Naive B cell (primary cell): ENCODE measurements around the gene PMAIP1. TPM values are rescaled to one million over a fixed set of nuclear protein-coding genes. Genes with fewer than 3 reads are reported as not detected.
"Not testable (repeated sequence)": the region's sequence is repeated elsewhere in the genome, so short reads cannot be mapped to it uniquely, and the experiment has no call there.

Experiments used
- ATAC-seq, 2 donors: fragments of 150-1000 bp; cut with Tn5 transposase; 2 replicates each; pipeline ENCODE4 v1.10.0; 2021; ENCODE audit warnings: low read depth in 2 of 2, mild to moderate bottlenecking in 2 of 2, moderate library complexity in 2 of 2
- DNase-seq: peaks from one replicate; pipeline ENCODE4 v3.0.0; 2022
- H3K27ac Mint-ChIP-seq, 6 donors: one replicate each; pipeline ENCODE4 v1.8.0; 2020 to 2022; ENCODE audit warnings: mild to moderate bottlenecking in 6 of 6, mixed read lengths in 6 of 6, moderate library complexity in 5 of 6, inconsistent platforms in 2 of 6
- H3K27me3 Mint-ChIP-seq, 3 donors: one replicate each; pipeline ENCODE4 v1.8.0; 2021 to 2022; ENCODE audit warnings: mixed read lengths in 3 of 3, mild to moderate bottlenecking in 1 of 3
- H3K36me3 Mint-ChIP-seq, 2 donors: one replicate each; pipeline ENCODE4 v1.8.0; 2020 to 2022; ENCODE audit warnings: mixed read lengths in 2 of 2, inconsistent platforms in 1 of 2, mild to moderate bottlenecking in 1 of 2
- H3K4me1 Mint-ChIP-seq, 3 donors: one replicate each; pipeline ENCODE4 v1.8.0; 2020 to 2022; ENCODE audit warnings: mixed read lengths in 3 of 3, inconsistent platforms in 1 of 3, mild to moderate bottlenecking in 1 of 3, moderate library complexity in 1 of 3
- H3K4me3 Mint-ChIP-seq, 8 donors: one replicate each; pipeline ENCODE4 v1.8.0; 2020 to 2022; ENCODE audit warnings: mild to moderate bottlenecking in 8 of 8, mixed read lengths in 8 of 8, moderate library complexity in 8 of 8, inconsistent platforms in 2 of 8
- H3K9me3 Mint-ChIP-seq, 7 donors: one replicate each; pipeline ENCODE4 v1.8.0; 2020 to 2022; ENCODE audit warnings: mixed read lengths in 7 of 7, mild to moderate bottlenecking in 5 of 7, inconsistent platforms in 2 of 7, moderate library complexity in 1 of 7
- polyA plus RNA-seq, 6 donors: library from polyadenylated mRNA; unstranded; fragments of 300-500 nt; fragmentation: Illumina TruSeq; gene quantifications; one replicate each; pipeline ENCODE4 v1.2.3, GENCODE V29; 2021; ENCODE audit warnings: low read depth in 6 of 6

The PMAIP1 gene
- polyA plus RNA-seq, 6 donors from 2014 or later = 94.5 to 224 (median 158) TPM

DNA sequence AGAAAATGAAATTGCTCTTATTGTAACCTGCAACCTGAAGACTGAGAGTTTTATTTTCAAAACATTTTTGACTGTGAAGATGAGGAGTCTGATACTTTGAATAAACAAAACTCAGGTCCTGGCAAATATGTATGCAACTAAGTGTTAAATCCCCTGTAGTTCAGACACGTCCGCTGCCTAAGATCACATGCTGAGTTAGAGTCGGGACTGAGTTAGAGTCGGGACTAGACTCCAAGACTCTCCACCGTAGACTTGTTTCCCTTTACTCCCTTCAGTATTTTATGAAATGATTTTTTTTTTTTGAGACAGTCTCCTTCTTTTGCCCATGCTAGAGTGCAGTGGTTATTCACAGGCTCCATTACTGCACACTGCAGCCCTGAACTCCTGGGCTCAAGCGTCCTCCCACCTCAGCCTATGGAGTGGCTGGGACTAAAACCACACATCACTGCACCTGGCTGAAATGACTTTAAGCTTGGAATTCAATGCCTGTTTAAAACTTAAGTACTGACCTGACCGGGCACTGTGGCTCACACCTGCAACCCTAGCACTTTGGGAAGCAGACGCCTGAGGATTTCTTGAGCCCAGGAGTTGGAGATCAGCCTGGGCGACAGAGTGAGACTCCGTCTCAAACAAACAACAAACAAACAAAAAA is 28.0 kb upstream of the PMAIP1 start:
- DNase-seq (no peak), ATAC-seq (no peak)
- no peak overlapping the region for H3K27ac Mint-ChIP-seq

DNA sequence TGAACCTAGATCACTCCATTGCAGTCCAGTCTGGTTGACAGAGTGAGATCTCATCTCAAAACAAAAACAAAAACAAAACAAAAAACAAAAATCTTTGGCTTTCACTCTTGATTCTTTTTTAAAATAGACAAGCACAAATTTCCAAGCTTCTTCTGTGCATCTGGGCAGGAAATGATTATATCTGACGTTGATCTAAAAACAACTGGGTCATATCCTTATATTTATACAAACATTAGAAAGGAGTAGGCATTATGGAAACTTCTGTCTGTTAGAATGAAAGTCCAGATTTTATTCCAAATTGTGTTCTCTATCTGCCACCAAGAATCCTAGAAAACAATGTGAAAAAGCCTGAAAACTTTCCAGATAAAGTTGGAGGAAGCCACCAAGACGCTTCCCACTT is 26.2 kb upstream of the PMAIP1 start:
- Mint-ChIP-seq H3K27me3 (no peaks in the 10 kb centered on the region), H3K9me3 (no peaks in the 10 kb centered on the region), H3K4me3 (no peak overlapping the region), H3K36me3 (peaks cover 0 to 7% of the 10 kb centered on the region in 2 donors), H3K4me1 (peaks cover 17 to 31% (median 21%) of the 10 kb centered on the region in 3 donors), H3K27ac (no peak overlapping the region)
- ATAC-seq = no peak
- DNase-seq = no peak

More for the DNA sequence above, 28.0 kb upstream of the PMAIP1 start:
- H3K4me3 Mint-ChIP-seq = peak overlapping the region in 1 of 8 donors; percentile 10
- no peaks in the 10 kb centered on the region for H3K9me3 Mint-ChIP-seq
- H3K36me3 Mint-ChIP-seq = peaks cover 0 to 7% of the 10 kb centered on the region in 2 donors
- peaks cover 11 to 21% (median 14%) of the 10 kb centered on the region in 3 donors for H3K4me1 Mint-ChIP-seq
- H3K27me3 Mint-ChIP-seq = no peaks in the 10 kb centered on the region

DNA sequence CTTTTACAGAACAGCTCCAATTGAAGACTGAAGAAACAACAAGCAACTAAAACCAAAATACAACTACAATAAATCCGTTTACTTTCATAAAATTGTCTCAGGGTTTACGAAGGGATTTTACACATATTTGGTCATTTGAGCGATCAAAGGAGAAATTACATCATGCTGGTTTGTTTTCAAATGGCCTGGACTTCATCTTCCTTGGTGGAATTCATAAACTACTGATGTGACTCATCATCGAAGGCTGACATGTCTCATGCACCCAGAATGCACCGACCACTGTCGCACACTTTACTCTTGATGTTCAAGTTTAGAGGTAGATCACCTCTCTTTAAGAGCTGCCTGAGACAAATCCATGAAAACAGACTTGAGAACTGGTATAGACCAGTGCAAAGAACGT is 25.6 kb upstream of the PMAIP1 start:
- no peak for ATAC-seq
- H3K4me1 Mint-ChIP-seq = peaks cover 17 to 31% (median 21%) of the 10 kb centered on the region in 3 donors
- no peak overlapping the region for H3K4me3 Mint-ChIP-seq
- DNase-seq = no peak
- peaks cover 0 to 7% of the 10 kb centered on the region in 2 donors for H3K36me3 Mint-ChIP-seq
- no peak overlapping the region for H3K27ac Mint-ChIP-seq
- H3K27me3 Mint-ChIP-seq = no peaks in the 10 kb centered on the region
- no peaks in the 10 kb centered on the region for H3K9me3 Mint-ChIP-seq

DNA sequence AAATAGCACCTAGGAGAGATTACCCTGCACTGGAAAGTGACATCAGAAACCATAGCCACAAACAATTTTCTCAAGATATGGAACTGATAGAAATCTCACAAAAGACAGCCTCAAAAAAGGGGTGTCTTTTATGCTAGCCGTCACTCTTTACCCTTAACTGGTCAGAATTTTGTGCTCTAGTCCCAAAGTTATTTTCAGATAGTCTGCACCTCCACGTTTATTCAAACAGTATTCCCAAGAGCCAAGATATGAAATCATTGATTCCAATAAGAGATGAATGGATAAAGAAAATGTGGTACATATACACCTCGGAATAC is 23.5 kb upstream of the PMAIP1 start:
- H3K27ac Mint-ChIP-seq = peak overlapping the region in 5 of 6 donors; percentile 4 to 90 (median 83)
- peaks cover 17 to 29% (median 21%) of the 10 kb centered on the region in 3 donors for H3K4me1 Mint-ChIP-seq

DNA sequence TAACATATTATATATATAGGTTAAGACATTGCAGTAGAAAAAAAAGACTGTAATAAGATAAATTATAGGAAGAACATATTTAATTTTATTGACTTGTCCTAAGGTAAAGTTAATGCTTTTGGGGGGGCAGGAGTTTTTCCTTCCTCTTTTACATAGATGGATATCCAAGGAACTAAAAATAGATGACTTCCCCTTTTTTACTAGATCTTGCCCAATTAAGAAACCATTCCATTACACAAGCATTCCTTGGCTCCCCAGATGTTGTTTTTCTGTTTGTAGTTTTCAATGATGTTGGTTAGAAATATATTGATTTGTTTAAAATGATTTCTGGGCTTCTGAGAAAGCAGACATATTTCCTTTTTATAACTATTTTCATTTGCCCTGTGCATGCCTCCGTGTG is 22.4 kb upstream of the PMAIP1 start:
- Mint-ChIP-seq H3K27me3 (no peaks in the 10 kb centered on the region), H3K9me3 (no peaks in the 10 kb centered on the region), H3K36me3 (peaks cover 0 to 7% of the 10 kb centered on the region in 2 donors), H3K4me1 (peaks cover 26 to 40% (median 31%) of the 10 kb centered on the region in 3 donors), H3K27ac (peak overlapping the region in 1 of 6 donors; percentile 48), H3K4me3 (peak overlapping the region in 2 of 8 donors; percentile 16 to 71)
- ATAC-seq = no peak
- DNase-seq = no peak

More for the DNA sequence above, 23.5 kb upstream of the PMAIP1 start:
- H3K36me3 Mint-ChIP-seq = peaks cover 0 to 7% of the 10 kb centered on the region in 2 donors
- H3K4me3 Mint-ChIP-seq = peak overlapping the region in 4 of 8 donors; percentile 35 to 70 (median 54)
- DNase-seq (no peak), ATAC-seq (peak; percentile 56 to 58)
- H3K9me3 Mint-ChIP-seq = no peaks in the 10 kb centered on the region
- H3K27me3 Mint-ChIP-seq = no peaks in the 10 kb centered on the region

DNA sequence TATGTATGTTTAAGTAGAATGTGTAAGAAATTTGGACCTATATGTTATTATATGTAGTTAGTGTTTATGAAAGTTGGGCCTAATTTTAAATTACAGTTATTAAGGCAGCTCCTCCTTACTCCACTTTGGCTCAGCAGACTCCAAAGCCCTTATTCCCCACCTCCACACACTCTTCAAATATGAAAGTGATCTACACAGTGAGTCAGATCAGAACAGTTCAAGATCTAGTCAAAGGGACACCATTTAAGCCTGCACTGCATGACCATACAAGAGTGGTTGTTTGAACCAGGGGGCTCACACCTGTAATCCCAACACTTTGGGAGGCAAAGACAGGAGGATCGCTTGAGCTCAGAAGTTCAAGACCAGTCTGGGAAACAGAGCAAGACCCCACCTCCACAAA is 21.2 kb upstream of the PMAIP1 start:
- ATAC-seq = no peak
- H3K27ac Mint-ChIP-seq = peak overlapping the region in 1 of 6 donors; percentile 3
- H3K4me3 Mint-ChIP-seq = no peak overlapping the region

DNA sequence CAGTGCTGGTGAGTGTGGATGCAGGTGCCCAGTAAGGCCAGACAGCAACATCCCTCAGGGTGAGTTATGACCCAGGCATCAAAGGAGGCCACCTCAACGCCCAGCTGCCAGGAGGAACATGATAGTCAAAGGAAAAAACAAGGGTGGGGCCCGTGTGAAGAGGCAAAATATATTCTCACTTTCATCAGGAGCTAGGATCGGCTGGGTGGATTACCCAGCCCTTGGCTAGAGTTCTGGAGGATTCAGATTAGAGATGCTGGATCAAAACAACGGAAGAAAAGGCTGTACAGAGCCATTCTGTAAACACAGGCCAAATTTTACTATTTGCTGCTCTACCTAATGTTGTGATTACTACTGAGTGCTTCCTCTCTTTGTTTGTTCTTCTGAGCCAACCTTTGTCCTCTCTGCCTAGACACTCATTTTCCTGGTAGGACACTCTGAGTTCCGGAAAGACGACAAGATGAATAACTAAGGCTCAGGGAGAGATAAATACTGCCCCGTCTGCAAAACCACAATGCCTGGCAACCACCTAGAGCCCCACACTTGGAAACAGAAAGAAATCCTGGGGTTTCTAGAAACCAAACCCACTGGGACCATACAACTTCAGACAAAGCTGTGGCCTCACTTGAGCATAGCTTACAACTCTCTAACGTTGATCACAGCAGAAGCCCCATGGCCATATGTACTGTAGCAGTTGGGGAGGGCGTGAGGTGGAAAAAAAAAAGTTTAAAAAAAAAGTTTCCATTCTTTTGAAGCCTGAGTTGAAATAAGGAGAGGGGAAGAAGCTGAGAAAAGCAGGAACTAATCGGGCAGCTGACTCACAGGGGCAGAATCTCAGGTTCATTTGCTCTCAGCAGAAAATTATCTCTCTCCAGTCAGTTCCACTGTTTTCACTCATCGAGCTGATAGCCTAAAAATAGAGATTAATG is 17.8 kb upstream of the PMAIP1 start:
- H3K27ac Mint-ChIP-seq = peak overlapping the region; percentile 48 to 94 (median 74)
- no peaks in the 10 kb centered on the region for H3K9me3 Mint-ChIP-seq
- peaks cover 42 to 61% (median 42%) of the 10 kb centered on the region in 3 donors for H3K4me1 Mint-ChIP-seq
- DNase-seq (no peak), ATAC-seq (peak; percentile 30 to 34)
- H3K4me3 Mint-ChIP-seq = peak overlapping the region in 6 of 8 donors; percentile 24 to 79 (median 62)
- H3K36me3 Mint-ChIP-seq = no peaks in the 10 kb centered on the region
- H3K27me3 Mint-ChIP-seq = no peaks in the 10 kb centered on the region

More for the DNA sequence above, 21.2 kb upstream of the PMAIP1 start:
- Mint-ChIP-seq H3K4me1 (peaks cover 33 to 49% (median 33%) of the 10 kb centered on the region in 3 donors), H3K36me3 (peaks cover 0 to 7% of the 10 kb centered on the region in 2 donors), H3K27me3 (no peaks in the 10 kb centered on the region), H3K9me3 (no peaks in the 10 kb centered on the region)
- no peak for DNase-seq

DNA sequence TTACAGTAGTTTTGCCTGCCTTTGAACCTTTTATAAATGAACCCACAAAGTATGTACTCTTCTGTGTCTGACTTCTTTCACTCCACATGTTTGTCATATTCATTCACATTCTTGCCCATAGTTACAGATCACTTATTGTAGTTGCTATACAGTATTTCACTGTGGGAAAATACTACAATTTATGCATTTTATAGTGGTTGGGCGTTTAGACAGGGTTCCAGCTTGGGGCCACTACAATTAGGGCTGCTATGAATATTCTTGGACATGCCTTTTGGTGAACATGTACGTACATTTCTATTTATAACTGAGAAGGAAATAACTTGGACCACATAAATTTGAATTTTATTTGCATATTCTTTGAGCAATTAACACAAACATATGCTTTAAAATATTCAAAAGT is 15.4 kb upstream of the PMAIP1 start:
- Mint-ChIP-seq H3K9me3 (no peaks in the 10 kb centered on the region), H3K27me3 (no peaks in the 10 kb centered on the region), H3K36me3 (no peaks in the 10 kb centered on the region), H3K4me3 (no peak overlapping the region), H3K27ac (peak overlapping the region in 3 of 6 donors; percentile 2 to 34 (median 7)), H3K4me1 (peaks cover 36 to 57% (median 36%) of the 10 kb centered on the region in 3 donors)
- DNase-seq (no peak), ATAC-seq (no peak)

DNA sequence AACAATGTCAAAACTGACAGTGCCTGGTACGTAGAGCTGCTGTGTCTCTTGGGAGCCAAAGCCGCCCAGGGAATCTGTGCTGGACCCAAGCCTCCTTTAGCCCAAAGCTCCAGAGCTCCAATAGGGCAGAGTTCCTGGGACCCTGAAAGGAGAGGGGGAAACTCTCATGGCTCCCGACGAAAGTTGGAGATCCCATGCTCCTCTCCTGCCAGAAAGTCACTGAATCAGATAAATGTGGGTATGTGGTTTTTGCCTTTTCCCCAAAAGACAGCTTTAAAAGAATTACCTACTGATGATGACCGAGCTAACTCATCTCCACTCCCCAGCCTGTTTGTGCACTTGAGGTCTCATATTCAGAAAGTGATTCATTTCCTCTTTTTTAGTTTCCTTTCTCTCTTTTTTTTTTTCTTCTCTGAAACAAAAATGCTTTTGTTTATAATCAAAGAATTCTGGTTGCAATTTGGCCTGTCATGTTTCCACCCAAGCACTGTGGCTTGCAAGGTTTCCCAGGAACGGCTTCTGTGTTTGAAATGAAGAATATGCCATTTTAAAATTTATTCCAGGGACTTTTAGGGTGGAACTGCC is 14.1 kb upstream of the PMAIP1 start:
- Mint-ChIP-seq H3K4me1 (peaks cover 36 to 57% (median 36%) of the 10 kb centered on the region in 3 donors), H3K27me3 (no peaks in the 10 kb centered on the region), H3K9me3 (no peaks in the 10 kb centered on the region), H3K4me3 (peak overlapping the region in 7 of 8 donors; percentile 13 to 86 (median 67)), H3K36me3 (no peaks in the 10 kb centered on the region), H3K27ac (peak overlapping the region in 5 of 6 donors; percentile 53 to 91 (median 76))
- peak; percentile 90 for ATAC-seq
- peak; percentile 61 for DNase-seq

DNA sequence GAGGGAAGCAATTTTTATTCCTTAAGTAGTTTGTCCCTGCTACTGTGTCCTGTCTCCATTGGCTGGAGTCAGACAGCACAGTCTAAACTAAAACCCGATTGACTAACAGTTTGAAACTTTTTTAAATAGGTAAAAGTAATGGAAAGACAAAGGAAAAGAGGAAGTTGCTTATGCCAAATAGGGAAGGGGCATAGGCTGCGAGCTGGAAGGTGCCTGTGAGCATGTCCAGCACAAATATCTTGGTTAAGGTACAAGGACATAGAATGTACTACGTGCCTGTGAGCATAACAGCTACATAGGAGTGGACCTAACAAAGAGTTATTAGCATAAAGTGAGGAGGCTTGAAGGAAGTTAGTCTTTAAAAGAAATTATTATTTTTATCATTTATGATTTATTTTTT is 13.4 kb upstream of the PMAIP1 start:
- H3K4me3 Mint-ChIP-seq = peak overlapping the region in 3 of 8 donors; percentile 3 to 74 (median 52)
- not testable (repeated sequence) for H3K36me3 Mint-ChIP-seq, ATAC-seq, H3K27me3 Mint-ChIP-seq, H3K9me3 Mint-ChIP-seq, DNase-seq
- peak overlapping the region in 2 of 6 donors; percentile 53 to 91 for H3K27ac Mint-ChIP-seq
- H3K4me1 Mint-ChIP-seq = peaks cover 35 to 52% (median 36%) of the 10 kb centered on the region in 3 donors

DNA sequence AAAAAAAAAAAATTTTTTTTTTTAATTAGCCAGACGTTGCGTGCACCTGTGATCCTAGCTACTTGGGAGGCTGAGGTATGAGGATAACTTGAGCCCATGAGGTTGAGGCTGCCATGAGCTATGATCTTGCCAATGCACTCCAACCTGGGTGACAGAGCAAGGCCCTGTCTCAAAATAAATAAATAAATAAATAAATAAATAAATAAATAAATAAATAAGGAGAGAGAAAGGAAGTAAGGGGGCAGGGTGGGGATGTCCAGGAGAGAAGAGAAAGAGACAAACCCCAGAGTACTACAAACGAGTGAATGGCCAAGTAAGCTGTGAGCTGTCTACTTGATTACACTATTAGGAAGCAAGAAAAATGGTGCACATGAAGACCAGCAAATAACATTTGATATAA is 7.7 kb upstream of the PMAIP1 start:
- Mint-ChIP-seq H3K9me3 (no peaks in the 10 kb centered on the region), H3K36me3 (no peaks in the 10 kb centered on the region), H3K4me1 (peaks cover 0 to 4% (median 0%) of the 10 kb centered on the region in 3 donors), H3K27ac (peak overlapping the region in 1 of 6 donors; percentile 40), H3K27me3 (no peaks in the 10 kb centered on the region), H3K4me3 (no peak overlapping the region)
- ATAC-seq (no peak), DNase-seq (no peak)

DNA sequence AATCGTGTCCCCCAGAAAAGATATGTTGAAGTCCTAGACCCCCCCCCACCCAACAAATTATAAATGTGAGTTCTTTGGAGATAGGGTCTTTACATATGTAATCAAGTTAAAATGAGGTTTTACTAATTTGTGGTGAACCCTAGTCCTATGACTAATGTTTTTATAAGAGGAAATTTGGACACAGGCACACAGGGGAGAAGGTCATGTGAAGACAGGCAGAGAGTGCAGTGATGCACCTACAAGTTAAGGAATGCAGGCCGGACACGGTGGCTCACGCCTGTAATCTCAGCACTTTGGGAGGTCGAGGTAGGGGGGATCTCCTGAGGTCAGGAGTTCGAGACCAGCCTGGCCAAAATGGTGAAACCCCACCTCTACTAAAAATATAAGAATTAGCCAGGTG is 5.8 kb upstream of the PMAIP1 start:
- ATAC-seq = no peak

DNA sequence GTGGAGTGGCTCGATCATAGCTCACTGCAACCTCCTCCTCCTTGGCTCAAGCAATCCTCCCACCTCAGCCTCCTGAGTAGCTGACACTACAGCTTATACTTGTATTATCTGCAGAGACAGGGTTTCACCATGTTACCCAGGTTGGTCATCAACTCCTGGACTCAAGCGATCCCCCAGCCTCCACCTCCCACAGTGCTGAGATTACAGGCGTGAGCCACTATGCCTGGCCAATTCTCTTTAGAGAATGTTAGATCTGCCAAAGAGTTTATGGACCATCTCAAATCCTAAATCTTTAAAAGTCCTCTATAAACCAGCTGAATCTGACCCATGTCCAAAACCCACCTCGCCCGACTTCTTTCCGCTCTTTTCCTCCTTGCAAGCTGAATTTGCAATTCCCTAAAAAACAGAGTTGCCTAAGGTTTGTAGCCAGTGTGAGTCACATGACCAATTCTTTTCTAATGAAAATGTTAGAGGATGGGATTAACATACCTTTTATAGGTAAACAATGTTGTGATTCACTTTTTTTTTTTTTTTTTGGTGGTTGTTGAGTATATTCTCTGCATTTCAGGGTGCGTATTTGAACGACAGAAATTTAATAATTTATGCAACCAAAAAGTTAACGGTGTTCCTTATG is 2.4 kb upstream of the PMAIP1 start:
- no peaks in the 10 kb centered on the region for H3K9me3 Mint-ChIP-seq

More for the DNA sequence above, 5.8 kb upstream of the PMAIP1 start:
- H3K27me3 Mint-ChIP-seq = no peaks in the 10 kb centered on the region
- no peaks in the 10 kb centered on the region for H3K36me3 Mint-ChIP-seq
- DNase-seq = no peak
- no peaks in the 10 kb centered on the region for H3K9me3 Mint-ChIP-seq
- peaks cover 4 to 7% (median 4%) of the 10 kb centered on the region in 3 donors for H3K4me1 Mint-ChIP-seq
- peak overlapping the region in 1 of 8 donors; percentile 57 for H3K4me3 Mint-ChIP-seq
- H3K27ac Mint-ChIP-seq = peak overlapping the region in 2 of 6 donors; percentile 15 to 41

More for the DNA sequence above, 2.4 kb upstream of the PMAIP1 start:
- Mint-ChIP-seq H3K36me3 (peaks cover 0 to 2% of the 10 kb centered on the region in 2 donors), H3K4me1 (peaks cover 23 to 27% (median 27%) of the 10 kb centered on the region in 3 donors), H3K27me3 (no peaks in the 10 kb centered on the region), H3K4me3 (peak overlapping the region in 1 of 8 donors; percentile 99), H3K27ac (peak overlapping the region in 2 of 6 donors; percentile 3 to 50)
- no peak for ATAC-seq
- DNase-seq = no peak
